GM12873 (cell line): ENCODE data around the gene SDHAF1.

ENCODE experiments used
- TF ChIP-seq, protein P1 (sequence below): IDR thresholded peaks from 2 replicates; pipeline ENCODE4 v1.5.1; 2012; ENCODE audit warnings: low read depth, mild to moderate bottlenecking, moderate library complexity, low read length, control low read depth; ENCODE audit not compliant: insufficient read depth; ENCODE audit errors: missing control alignments

Gene SDHAF1

GRCh38 chr19:35990771-35991730 is 3.9 kb upstream of the SDHAF1 start:
- TF ChIP-seq, protein P1, sequence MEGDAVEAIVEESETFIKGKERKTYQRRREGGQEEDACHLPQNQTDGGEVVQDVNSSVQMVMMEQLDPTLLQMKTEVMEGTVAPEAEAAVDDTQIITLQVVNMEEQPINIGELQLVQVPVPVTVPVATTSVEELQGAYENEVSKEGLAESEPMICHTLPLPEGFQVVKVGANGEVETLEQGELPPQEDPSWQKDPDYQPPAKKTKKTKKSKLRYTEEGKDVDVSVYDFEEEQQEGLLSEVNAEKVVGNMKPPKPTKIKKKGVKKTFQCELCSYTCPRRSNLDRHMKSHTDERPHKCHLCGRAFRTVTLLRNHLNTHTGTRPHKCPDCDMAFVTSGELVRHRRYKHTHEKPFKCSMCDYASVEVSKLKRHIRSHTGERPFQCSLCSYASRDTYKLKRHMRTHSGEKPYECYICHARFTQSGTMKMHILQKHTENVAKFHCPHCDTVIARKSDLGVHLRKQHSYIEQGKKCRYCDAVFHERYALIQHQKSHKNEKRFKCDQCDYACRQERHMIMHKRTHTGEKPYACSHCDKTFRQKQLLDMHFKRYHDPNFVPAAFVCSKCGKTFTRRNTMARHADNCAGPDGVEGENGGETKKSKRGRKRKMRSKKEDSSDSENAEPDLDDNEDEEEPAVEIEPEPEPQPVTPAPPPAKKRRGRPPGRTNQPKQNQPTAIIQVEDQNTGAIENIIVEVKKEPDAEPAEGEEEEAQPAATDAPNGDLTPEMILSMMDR, result no peak

GRCh38 chr19:35991731-35992450 is 3.1 kb upstream of the SDHAF1 start:
- TF ChIP-seq, protein P1, result no peak

DNA sequence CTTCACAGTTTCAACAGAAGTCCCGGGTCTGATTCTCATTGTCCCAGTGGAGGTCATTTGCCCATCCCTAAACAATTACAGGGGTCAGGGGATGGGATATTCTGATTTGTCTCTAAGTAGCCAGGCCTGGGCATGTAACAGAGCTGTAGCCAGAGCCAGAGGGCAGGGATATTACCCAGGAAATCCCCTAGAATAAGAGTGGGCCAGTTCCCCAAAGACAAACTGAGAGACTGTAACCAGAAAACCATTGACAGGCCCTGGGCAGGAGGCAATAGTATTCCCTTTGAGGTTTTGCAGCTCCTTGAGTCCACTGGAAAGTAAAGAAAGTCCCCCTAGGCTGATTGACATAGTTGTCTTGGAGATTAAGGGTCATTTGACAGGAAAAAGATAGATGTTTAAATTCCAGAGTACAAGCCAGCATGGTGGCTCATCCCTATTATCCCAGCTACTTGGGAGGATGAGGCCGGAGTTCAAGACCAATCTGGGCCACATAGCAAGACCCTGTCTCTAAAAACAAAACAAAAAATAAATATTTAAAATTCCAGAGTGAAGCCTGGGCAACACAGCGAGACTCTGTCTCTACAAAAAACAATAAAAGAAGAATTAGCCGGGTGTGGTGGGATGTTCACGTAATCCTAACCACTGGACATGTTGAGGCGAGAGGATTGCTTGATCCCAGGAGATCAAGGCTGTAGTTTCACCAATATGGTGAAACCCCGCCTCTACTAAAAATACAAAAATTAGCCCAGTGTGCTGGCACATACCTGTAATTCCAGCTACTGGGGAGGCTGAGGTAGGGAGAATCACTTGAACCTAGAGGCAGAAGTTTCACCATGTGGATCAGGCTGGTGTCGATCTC is 1.9 kb upstream of the SDHAF1 start:
- TF ChIP-seq, protein P1, result no peak

DNA sequence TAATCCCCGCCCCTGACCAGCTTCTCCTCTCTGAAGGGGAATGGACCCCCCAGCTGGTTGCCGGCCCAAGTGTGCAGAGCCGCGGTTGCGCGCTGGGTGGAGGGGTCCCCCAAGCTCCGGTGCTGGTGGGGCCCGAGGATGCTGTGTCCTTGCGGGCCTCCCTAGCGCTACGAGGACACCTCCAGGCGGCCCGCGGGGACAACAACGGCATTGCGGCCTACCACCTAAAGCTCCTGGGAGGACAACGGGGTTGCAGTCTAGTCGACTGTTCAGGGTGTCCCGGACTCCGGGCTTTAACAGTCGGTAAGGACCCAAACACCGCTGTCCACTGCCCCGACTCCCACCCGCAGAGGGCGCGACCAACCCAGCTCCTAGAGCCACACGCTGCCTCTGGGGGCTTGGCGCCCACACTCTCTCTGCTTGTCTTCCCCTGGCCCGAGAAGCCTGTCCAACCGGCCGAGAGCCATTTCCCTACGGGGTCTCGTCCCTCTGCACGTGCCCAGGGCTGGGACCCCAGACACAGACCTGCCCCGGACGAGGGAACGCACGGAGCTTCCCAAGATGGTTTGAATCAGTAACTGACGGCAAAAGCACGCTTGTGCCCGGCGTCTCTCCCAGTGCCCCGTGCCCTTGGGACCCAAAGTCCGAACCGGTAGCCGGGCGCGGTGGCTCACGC is 927 bp upstream of the SDHAF1 start:
- TF ChIP-seq, protein P1, result peak; percentile 28

- TF ChIP-seq, protein P1, result no peak
These were observed 1.8 kb downstream of the SDHAF1 start for GRCh38 chr19:35996777-35997176.

- TF ChIP-seq, protein P1, result no peak
These were observed 6.6 kb downstream of the SDHAF1 start for GRCh38 chr19:36001605-36002004.
